NCI-H82 treated with DMSO at 0.1 percent for 48 hours (cell line): ENCODE measurements around the gene SPATA9.
"Not testable (repeated sequence)": the region's sequence is repeated elsewhere in the genome, so short reads cannot be mapped to it uniquely, and the experiment has no call there.

ENCODE experiments used
- DNase-seq: peaks from one replicate; lab custom pipeline; 2025; ENCODE audit not compliant: unreplicated experiment; lab: John Stamatoyannopoulos, UW

The SPATA9 gene

DNA sequence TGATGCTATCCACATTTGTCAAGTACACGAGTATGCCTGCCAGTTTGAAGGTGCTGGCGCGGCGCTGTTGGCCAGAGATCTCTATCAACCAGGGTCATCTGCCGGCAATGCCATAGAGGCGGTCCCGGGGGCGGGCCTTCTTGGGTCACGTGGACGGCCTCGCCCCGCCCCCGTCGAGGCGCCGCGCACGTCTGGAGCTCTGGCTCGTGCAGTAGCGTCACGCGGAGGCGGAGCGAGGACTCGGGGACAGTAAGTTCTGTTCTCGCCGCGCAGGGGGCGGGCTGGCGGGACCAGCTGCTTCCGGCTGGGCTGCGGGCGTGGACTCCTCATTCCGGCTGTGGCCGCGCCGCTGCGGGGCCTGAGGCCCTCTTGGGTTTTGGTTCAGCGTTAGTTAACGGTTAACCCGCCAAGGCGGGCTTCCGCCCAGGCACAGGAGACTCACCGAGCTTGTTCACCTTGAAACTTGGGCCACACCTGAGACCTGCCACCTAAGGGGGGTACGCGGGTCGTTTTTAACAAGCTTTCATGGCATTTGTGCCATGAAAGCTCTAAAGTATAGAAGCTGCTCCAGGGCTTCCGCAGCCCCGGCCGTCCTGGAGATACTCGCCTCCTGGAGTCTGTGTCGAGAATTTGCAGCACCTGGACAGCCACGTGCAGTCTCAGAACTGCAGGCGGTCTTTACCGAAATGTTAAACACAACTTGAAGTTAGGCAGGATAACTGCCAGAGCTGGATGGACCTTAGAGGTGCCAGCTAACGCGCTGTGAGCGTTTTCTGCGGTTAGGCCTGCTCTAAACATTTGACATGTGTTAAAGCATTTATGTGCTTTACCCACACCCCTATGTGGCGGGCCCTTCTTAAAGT is 36.0 kb downstream of the SPATA9 start, which contains the start of gene RFESD:
RFESD (plus strand) TSS at position 209 of the 863 bp plus-strand sequence. CDS start 5,495 bp downstream, outside the sequence.
- no peak for DNase-seq

DNA sequence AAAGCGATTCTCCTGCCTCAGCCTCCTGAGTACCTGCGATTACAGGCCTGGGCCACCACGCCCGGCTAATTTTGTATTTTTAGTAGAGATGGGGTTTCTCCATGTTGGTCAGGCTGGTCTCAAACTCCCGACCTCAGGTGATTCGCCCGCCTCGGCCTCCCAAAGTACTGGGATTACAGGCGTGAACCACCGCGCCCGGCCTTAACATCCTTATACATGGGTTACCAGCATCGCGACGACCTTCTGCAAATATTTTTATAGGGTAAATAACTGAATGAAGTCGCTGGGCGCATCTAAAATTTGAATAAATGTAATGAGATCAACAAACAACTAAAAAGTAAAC is 36.6 kb downstream of the SPATA9 start:
- DNase-seq, result not testable (repeated sequence)

GRCh38 chr5:95644351-95645042 is 38.3 kb downstream of the SPATA9 start:
- DNase-seq, result no peak

DNA sequence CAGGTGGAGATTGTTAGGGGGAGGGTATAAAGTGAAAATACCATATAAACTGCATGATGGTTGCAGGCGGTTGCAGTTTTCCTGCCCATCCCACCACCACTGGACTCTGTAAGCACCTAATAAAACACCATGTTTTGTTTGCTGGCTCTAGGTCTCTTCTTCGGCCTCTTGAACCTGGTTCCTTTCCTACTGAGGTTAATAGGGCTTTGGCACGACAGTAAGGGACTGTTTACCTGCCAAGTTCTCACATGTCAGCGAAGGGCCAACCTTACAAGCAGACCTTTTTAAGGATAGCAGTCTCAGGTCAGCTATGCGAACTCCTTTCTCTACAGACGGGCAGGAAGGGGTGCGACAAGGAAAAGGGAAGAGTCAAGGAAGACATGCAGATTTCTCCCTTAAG is 39.6 kb downstream of the SPATA9 start:
- DNase-seq, result no peak

DNA sequence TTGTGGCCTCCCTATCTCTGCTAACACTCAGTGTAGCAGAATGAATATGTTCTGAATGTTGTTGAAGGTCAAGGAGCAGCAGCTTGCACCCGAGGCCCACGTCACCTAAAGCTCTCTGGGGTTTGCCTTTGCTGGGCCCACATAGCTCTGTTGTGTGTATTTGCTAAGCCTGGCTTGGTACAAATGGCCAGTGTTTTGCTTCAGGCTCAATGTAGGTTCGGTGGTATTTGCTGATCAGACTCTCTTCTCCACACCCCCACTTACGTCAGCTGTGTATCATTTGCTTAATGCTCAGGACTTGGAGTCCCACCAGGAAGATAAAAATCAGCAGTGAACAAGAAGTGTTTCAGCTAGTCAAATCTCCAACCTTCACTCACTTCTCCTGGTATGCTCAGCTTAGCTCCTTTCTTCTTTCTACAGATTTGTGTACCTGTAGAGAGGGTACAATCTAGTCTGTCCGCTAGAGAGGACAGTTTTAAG is 41.0 kb downstream of the SPATA9 start:
- no peak for DNase-seq

DNA sequence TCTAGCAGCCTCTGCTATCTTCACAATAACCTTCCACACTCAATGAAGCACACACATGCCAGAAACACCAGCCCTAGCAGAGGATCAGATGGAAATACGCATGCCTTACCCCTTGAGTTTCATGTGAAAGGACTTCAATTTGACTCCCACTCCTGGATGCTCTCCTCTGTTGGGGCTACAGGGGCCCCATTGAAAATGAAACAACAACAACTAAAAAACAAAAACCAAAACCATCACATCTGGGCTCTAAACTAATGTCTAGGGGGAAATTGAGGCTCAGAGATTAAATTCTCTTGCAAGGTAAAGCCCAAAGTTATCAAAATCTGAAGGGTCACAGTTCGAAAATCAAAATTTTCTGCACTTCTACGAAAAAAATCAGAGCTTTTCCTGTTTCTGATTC is 44.2 kb downstream of the SPATA9 start:
- DNase-seq, result no peak

DNA sequence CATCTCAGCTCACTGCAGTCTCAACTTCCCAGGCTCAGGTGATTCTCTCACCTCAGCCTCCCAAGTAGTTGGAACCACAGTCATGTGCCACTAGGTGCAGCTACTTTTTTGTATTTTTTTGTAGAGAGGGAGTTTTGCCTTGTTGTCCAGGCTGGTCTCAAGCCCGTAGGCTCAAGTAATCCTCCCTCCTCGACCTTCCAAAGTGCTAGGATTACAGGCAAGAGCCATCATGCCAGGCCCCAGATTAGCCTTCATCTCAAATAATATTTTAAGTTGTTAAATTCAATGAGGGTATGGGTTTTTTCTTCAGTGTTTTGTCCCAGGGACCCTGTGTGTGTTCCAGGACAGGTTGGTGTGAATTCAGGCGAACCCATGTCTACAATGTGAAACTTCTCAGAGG is 48.7 kb downstream of the SPATA9 start:
- DNase-seq, result no peak

GRCh38 chr5:95633671-95634070 is 49.1 kb downstream of the SPATA9 start:
- no peak for DNase-seq

GRCh38 chr5:95632942-95633341 is 49.8 kb downstream of the SPATA9 start:
- not testable (repeated sequence) for DNase-seq

DNA sequence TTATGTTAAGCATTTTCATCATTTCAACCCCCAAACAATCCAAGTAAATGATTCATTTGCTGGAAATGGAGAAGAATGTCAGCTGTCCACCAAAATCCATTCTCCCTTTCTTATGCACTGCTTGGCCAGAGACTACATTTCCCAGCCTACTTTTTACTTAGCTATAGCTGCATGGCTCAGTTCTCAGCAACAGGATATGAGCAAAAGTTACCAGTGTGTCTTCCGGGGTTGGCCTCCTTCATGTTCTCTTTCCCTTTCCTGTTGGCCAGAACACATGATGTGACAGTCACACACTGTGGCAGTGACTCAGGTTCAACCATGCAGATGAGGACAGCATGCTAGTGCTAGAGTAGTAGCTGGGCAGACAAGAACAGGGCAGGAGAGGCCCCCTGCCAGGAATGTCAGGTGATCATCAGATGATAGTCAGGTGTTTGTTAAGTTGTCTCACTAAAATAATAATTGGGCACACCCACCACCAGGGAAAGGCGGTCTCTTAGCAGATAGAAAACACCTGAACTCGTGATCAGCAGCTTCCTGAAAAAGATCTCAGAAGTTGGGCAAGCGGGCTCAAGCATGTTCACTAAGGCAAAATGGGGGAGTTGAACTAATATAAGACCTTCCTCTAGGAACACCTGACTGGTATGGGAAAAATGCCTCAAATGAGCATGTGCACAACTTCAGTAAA is 50.7 kb downstream of the SPATA9 start:
- DNase-seq, result no peak

DNA sequence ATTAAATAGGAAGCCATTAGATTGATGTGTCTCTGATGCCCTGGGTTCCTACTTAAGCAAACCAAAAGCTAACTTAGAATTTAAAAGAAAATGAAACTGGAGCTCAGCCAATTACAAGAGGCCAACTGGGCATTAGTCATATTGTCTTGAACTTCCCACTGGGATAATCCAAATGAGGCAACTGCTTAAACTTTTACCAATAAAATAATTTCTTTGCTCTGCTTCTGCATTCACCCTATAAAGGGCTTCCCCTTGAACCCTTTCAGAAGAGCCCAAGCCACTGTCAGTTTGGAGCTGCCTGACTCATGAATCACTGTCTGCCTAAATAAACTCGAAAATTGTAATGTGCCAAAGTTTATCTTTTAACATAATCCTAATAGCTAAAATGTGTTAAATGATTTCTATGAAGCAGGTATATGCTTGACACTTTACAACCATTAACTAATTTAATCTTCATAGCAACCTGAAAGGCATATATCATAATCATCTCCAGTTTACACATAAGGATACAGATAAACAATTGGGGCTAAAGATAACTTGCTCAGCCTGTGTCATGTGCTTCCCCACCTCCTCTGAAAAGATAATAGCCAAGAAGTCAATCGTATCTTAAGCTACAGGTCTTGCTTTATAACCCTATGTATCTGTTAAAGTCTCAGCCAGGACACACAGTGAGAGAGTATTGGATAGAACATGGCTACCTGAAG is 51.4 kb downstream of the SPATA9 start:
- no peak for DNase-seq

GRCh38 chr5:95630394-95630917 is 52.3 kb downstream of the SPATA9 start:
- no peak for DNase-seq

GRCh38 chr5:95628933-95629332 is 53.9 kb downstream of the SPATA9 start:
- DNase-seq, result no peak

DNA sequence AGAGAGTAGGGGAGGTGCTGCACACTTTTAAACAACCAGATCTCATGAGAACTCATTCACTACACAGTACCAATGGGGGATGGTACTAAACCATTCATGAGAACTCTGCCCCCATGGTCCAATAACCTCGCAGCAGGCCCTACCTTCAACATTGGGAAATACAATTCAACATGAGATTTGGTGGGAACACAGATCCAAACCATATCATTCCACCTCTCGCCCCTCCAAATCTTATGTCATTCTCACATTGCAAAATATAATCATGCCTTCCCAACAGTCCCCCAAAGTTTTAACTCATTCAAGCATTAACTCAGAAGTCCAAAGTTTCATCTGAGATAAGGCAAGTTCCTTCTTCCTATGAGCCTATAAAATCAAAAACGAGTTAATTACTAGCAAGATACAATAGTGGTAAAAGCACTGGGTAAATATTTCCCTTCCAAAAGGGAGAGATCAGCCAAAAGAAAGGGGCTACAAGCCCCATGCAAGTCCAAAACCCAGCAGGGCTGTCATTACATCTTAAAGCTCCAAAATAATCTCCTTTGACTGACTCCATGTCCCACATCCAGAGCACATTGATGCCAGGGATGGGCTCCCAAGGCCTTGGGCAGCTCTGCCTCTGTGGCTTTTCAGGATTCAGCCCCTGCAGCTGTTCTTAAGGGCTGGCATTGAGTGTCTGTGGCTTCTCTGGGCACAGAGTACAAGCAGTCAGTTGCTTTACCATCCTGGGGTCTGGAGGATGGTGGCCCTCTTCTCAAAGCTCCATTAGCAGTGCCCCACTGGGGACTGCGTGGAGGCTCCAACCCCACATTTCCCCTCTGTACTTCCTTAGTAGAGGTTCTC is 54.6 kb downstream of the SPATA9 start:
- no peak for DNase-seq

GRCh38 chr5:95626701-95627100 is 56.1 kb downstream of the SPATA9 start:
- no peak for DNase-seq

GRCh38 chr5:95624368-95624767 is 58.4 kb downstream of the SPATA9 start:
- no peak for DNase-seq

DNA sequence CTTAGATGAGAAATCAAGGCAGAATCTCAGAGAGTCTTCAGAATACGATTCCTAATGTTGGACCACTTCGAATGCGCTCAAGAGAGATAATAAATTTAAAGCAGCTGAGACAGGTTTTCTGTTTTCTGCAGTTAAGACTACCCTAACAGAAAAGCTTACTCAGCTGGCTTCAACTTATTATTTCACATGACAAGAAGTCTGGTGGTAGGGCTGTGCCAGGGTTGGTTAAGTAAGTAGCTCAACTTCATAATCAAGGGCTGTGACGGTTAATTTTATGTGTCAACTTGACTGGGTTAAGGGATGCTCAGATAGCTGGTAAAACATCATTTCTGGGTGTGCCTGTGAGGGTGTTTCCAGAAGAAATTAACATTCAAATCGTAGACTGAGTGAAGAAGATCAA is 59.1 kb downstream of the SPATA9 start:
- no peak for DNase-seq

DNA sequence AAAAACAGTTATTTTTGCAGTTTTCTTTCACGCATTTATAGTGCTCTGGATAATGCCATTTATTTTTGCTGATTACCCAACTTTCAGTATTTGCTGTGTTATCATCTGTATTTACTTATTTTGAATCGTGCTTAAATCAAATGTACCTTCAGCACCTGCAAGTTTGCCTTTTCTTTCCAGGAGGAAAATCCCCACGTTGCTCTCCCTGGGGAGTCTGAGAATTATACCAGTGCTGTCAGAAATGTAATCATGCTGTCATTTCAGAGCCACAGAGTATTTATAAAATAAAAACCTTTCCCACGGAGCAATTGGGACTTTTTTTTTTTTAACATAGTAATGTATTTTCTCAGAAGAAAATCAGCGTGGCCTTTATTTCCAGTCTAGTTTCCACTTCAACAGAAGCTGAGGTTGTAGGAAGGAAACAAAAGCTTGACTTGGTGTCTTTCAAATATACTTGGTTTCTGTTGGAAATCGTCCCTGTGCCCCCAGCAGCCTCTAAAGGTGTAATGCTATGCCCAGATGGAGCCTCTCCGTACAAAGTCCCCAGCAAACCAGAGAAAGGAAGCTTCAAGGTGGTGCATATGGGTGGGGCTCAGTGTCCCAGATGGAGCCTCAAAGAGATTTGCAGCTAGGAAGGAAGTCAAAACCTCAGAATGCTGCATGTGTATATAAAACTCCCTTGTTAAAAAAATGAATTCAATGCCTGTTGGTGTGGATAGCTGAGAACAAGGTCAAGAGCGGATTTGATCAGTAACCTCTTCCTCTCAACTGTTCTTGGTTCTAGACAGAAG is 60.8 kb downstream of the SPATA9 start:
- DNase-seq, result no peak
